ENCODE measurements around the gene MED22.

DNA sequence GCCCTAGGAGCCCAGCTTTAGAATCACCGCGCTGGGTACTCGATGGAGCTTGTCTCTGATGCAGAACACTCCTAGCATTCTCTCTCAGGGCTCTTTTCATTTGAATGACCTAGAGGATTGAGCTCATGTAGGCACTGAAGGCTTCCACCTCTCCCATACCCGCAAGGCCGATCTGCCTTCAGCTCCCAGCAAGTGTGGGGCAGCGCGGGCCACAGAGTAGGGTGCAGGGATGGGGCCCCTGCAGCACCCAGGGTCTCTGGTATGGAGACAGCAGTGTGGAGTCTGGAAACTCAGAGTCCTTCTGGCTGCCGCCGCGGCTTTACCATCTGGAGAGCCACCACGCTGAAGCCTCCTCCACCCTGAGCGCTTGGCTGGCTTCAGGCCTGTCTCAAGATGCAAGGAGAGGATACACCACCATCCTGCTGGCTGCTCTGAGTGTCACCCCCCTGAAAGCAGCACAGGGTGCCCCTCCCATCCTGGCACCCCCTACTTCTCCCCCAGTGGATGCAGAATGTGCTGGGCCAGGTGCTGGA is 41.2 kb upstream of the MED22 start:
- TF ChIP-seq, protein P1, sequence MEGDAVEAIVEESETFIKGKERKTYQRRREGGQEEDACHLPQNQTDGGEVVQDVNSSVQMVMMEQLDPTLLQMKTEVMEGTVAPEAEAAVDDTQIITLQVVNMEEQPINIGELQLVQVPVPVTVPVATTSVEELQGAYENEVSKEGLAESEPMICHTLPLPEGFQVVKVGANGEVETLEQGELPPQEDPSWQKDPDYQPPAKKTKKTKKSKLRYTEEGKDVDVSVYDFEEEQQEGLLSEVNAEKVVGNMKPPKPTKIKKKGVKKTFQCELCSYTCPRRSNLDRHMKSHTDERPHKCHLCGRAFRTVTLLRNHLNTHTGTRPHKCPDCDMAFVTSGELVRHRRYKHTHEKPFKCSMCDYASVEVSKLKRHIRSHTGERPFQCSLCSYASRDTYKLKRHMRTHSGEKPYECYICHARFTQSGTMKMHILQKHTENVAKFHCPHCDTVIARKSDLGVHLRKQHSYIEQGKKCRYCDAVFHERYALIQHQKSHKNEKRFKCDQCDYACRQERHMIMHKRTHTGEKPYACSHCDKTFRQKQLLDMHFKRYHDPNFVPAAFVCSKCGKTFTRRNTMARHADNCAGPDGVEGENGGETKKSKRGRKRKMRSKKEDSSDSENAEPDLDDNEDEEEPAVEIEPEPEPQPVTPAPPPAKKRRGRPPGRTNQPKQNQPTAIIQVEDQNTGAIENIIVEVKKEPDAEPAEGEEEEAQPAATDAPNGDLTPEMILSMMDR (IDR thresholded peaks at IDR 0.05) = no peak
- TF ChIP-seq POLR2AphosphoS5 (IDR thresholded peaks at IDR 0.05; ENCODE audit: low read depth, low read length) (no peak), TCF7L2 (IDR thresholded peaks at IDR 0.05; ENCODE audit: low read depth, low read length) (no peak)
- TF ChIP-seq, protein P2, sequence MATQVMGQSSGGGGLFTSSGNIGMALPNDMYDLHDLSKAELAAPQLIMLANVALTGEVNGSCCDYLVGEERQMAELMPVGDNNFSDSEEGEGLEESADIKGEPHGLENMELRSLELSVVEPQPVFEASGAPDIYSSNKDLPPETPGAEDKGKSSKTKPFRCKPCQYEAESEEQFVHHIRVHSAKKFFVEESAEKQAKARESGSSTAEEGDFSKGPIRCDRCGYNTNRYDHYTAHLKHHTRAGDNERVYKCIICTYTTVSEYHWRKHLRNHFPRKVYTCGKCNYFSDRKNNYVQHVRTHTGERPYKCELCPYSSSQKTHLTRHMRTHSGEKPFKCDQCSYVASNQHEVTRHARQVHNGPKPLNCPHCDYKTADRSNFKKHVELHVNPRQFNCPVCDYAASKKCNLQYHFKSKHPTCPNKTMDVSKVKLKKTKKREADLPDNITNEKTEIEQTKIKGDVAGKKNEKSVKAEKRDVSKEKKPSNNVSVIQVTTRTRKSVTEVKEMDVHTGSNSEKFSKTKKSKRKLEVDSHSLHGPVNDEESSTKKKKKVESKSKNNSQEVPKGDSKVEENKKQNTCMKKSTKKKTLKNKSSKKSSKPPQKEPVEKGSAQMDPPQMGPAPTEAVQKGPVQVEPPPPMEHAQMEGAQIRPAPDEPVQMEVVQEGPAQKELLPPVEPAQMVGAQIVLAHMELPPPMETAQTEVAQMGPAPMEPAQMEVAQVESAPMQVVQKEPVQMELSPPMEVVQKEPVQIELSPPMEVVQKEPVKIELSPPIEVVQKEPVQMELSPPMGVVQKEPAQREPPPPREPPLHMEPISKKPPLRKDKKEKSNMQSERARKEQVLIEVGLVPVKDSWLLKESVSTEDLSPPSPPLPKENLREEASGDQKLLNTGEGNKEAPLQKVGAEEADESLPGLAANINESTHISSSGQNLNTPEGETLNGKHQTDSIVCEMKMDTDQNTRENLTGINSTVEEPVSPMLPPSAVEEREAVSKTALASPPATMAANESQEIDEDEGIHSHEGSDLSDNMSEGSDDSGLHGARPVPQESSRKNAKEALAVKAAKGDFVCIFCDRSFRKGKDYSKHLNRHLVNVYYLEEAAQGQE (IDR thresholded peaks at IDR 0.05; ENCODE audit: insufficient read depth in 1 of 2, low read depth in 2 of 2, low read length in 1 of 2) = no peak
